HG02678 (cell line): ENCODE measurements around the gene CCDC39.
"Not testable (repeated sequence)": the region's sequence is repeated elsewhere in the genome, so short reads cannot be mapped to it uniquely, and the experiment has no call there.

ENCODE experiments used
- ATAC-seq: cut with Tn5 transposase; IDR thresholded peaks from one replicate; pipeline ENCODE4 v1.9.1; 2021; ENCODE audit warnings: mild to moderate bottlenecking, moderate library complexity; ENCODE audit not compliant: unreplicated experiment

The CCDC39 gene

DNA sequence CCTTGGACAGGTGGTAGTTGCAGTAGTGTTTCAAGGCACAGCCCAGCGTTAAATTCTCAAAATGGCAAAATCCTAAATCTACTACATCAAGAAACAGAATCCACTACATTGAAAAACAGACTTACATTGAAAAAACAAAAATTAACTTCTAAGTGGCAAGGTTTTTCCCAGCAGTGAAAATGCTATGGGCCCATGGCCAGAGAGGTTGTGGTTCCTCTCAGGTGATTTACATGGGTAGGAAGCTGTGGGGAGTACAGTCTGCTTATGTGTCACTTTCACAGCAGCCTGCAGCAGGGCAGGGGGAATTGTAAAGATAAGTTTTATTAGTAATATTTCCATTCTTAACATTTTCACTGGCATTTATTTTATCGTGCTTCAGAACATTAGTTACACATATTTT, 52.4 kb downstream of the CCDC39 start:
- ATAC-seq = peak; percentile 96

DNA sequence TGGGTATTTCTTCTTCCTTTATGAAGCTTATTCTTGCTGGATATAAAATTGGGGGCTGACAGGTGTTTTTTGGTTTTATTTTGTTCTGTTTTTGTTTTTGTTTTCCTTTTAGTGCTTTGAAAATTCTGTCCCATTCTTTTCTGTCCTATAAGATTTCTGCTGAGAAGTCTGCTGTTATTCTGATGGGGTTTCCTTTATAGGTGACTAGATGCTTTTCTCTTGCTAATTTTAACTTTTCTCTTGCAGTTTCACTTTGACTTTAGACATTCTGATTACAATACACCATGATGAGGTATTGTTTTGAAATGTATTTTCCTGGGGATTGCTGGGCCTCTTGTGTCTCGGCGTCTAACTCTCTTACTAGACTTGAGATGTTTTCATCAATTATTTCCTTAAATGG, 54.6 kb downstream of the CCDC39 start:
- ATAC-seq = peak; percentile 42

DNA sequence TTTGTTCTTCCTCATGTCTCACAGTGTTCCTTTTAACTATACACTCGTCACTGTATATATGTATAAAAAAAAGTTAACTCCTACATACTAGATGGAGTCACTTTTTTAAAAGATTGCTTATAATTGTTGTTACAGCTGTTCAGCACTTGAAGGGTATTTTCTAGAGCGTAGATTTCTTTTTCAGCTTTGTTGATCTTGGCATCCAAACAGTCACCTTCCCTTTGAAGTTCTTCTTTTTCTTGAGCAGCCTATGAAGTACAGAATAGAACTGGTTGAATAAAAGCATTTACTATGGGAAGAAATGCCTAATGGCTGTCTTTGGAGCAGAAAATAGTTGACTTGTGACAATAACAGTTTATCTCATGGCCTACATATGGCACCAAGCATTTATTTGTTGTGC, 59.6 kb downstream of the CCDC39 start:
- no peak for ATAC-seq

DNA sequence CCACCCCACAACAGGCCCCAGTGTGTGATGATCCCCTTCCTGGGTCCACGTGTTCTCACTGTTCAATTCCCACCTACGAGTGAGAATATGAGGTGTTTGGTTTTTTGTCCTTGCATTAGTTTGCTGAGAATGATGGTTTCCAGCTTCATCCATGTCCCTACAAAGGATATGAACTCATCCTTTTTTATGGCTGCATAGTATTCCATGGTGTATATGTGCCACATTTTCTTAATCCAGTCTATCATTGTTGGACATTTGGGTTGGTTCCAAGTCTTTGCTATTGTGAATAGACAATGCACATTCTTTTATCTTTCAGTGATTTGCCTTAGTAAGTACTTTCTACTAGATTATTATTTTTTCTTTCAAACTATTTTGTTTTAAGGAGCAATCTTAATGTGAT, 60.7 kb downstream of the CCDC39 start:
- not testable (repeated sequence) for ATAC-seq

DNA sequence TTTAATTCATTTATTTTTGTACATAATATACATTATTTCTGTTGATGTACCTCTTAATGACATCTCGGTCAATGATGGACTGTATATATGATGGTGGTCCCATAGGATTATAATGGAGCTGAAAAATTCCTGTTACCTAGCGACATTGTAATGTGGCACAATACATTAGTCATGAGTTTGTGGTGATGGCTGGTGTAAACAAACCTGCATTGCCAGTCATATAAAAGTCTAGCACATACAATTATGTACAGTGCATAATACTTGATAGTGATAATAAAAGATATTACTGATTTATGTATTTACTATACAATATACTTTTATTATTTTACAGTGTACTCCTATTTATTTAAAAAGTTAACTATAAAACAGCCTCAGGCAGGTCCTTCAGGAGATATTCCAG, 62.2 kb downstream of the CCDC39 start:
- no peak for ATAC-seq

DNA sequence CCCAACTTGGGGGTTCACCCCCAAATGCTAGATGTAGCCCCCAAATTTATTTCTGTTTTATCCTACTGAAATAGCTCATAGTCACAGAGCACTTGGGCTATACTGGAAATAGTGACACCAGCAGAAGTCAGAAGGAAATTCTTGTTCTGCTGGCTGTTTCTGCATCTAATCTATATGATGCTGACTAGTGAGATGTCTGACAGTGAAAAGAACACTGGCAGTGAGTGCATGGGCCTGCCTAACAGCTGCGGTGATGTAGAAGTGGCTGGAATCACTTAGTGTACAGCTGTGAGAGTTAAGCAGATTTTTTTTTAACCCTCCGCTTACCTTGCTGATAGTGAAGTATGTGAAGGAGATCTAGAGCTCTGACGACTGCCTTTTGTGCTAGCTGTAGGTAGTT, 63.3 kb downstream of the CCDC39 start:
- ATAC-seq = no peak

DNA sequence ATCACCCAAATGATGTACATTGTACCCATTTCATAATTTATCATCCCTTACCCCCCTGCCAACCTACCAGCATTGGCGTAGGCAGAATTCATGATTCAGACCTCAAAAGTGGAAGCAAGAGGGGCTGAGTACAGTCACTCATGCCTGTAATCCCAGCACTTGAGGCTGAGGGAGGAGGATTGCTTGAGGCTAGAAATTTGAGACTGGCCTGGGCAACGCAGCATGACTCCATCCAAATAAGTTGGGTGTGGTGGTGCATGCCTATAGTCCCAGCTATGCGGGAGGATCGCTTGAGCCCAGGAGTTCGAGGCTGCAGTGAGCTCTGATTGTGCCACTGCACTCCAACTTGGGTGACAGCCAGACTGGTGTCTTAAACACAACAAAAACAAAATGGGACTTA, 66.9 kb downstream of the CCDC39 start:
- ATAC-seq = no peak

DNA sequence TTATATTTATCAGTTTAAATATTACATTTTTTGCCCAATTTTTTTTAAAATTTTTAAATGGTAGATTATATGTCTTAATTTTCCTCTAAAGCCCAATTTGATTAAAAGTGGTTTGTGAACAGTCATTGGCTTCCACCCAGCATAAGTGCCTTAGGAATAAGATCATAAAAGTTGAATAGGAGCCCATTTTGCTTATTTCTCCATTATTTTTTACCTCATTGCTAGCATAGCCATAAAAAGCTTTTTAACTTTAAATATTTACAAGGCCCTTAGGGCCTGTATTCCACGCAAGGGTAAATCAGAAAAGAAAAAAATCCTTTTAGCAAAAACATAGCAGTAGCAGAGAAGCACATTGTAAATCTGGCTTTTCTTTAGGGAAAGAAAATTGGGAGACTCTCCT, 68.3 kb downstream of the CCDC39 start:
- no peak for ATAC-seq

DNA sequence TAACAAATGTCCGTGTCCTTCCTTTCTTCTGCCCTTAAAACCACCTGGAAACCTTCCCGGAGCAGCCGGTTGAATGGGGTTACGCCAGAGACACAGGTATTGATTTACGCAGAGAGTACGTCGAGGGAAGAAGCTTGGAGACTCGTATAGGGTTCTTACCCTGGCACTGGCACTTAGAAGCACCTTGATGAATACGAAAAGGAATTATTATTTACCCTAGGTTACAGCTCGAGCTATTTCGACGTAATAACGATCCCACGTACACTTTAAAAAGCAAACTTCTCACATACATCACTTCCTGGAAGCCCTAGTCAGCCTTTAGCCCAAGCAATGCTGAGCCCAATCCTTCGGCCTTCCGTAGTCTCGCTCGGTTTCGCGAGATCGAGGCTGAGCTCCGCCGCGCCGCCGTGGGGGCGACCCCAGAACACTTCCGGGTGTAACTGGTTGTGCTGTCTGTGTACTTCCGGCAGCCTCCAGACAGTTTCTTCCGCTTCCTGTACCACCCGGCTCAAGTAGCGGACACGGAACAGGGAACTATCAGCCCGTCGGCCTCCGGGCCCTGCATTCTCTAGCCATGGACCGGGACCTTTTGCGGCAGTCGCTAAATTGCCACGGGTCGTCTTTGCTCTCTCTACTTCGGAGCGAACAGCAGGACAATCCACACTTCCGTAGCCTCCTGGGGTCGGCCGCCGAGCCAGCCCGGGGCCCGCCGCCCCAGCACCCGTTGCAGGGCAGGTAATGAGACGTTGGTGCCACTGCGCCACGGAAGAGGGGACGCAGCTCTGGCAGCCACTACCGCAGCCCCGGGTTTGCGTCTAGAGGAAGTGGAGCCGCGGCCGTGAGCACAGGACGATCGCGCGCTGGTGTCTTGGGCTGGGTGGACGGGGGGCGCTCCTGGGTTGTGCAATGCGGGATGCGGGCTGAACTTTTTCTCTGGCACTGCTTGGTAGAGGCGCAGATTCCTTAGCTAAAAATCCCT, 77.3 kb downstream of the CCDC39 start, which contains the start of gene TTC14:
TTC14 (plus strand) TSS at position 476 of the 979 bp plus-strand sequence; CDS start at position 575, 99 bp downstream.
- peak; percentile 97 for ATAC-seq

DNA sequence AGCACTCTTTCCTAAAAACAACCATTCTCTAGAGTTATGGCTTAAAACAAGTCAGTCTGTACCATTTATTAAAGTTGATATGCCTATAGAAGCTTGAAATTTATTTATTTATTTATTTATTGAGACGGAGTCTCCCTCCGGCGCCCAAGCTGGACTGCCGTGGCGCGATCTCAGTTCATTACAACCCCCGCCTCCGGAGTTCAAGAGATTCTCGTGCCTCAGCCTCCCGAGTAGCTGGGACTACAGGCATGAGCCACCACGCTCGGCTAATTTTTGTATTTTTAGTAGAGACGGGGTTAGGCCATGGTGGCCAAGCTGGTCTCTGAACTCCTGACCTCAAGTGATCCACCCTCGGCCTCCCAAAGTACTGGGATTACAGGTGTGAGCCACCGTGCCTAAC, 78.8 kb downstream of the CCDC39 start:
- no peak for ATAC-seq

DNA sequence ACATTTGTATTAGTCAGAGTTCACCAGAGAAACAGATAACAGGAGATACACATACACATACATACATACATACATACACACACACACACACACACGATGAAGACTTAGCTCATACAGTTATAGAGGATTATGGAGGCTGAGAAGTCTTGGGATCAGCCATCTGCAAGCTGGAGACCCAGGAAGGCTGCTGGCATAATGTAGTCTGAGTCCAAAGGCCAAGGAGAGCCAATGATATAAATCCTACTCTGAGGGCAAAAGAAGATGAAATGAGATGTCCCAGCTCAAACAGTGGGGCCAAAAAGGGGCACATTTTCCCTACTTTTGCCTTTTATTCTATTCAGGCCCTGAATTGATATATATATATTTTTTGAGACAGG, 83.7 kb downstream of the CCDC39 start:
- ATAC-seq = no peak

DNA sequence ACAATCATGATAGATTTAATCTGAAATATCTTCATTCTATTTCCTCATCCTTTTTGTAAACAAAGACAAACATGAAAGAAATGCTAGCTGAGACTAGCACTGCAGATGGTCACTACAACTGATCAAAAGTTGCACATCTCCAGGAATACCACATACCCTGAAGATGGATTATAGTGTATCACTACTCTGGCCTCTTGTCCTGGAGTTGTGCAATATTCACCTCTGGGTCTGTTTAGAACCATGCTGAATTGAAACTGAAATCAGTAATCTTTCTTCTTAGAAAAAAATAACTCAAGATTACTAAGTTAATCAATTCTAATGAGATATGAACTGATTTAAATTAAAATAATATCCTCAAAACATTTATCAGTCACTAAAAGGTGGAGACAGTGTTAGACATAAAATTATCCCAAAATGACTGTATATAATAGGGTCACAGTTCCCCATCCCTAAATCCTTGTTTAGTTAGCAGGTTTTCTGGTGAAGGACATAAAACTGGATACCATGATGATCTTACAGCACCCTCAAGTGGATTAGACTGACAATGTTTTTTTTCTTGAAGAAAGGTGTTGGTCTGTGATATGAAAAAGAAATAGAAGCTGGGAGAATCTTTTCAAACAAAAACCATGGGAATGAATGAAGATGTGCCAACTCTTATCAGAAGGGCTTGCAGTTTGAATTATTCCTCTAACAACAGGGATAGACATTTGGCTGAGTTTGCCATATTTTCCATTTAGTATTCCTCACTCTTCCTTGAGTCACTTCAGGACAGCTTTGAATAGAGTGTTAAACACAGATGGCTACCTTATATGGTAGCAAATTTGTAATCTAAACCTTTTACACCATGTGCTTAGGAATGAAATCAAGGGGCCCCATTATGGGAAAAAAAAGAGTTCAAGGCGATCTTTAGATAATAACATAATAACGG, 84.4 kb downstream of the CCDC39 start:
- peak; percentile 59 for ATAC-seq

DNA sequence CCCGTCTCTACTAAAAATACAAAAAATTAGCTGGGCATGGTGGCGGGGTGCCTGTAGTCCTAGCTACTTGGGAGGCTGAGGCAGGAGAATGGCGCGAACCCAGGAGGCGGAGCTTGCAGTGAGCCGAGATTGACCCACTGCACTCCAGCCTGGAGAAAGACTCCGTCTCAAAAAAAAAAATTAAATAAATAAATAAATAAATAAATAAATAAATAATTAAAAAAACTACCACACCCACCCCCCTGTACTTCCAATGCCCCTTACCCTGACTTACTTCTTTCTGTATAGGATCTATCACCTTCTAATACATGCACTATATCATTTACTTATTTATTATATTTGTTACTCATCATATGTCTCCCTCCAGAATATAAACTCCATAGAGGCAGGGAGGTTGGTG, 85.7 kb downstream of the CCDC39 start:
- ATAC-seq = not testable (repeated sequence)

DNA sequence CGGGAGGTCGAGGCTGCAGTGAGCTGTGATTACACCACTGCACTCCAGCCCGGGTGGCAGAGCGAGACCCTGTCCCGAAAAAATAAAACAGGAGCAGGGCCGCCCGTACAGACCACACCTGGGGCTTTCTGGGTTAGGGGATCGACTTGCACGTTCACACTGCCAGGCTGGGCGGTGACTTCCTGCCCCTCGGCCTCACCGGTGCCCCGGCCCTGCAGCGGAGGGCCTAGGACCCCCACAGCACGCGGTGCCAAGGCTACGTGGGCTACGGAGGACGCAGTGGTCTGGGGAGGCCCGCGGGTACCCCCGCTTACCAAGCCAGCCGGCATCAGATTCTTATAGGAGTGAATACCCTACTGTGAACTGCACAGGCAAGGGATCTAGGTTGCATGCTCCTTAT, 88.9 kb downstream of the CCDC39 start:
- no peak for ATAC-seq

DNA sequence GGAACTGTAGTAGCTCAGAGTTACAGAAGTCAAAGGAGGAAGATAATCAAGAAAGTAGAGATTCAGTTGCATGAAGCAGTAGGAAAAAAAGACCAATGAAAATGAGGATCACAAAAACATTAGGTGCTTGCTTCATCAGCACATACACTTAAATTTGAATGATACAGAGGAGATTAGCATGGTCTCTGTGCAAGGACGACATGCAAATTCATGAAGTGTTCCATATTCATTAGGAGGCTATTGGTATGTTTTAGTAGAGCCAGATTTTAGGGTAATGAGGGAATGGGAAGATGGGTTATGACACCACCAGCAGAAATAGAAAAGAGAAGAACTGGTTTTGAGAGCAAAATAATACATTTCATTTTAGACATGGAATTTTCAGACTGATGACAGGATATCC, 98.4 kb downstream of the CCDC39 start:
- ATAC-seq = no peak

DNA sequence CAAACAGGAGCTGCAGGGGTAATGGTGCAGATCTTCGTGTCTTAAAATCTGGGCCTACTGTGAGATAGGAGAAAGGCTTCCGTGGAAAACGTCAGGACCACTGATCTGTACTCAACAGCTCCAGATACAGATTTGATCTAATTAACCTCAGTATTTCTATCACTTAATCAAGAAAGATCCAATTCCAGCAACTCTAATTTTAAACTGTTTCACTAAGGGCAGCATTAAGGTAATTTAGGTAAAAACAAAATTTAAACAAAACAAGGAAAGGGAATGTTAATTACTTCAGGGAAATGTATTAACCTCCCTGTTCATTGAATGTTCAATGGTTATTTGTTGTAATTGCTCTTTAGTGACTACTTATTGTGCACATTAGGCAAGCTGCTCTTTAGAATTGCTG, 103.7 kb downstream of the CCDC39 start:
- no peak for ATAC-seq

DNA sequence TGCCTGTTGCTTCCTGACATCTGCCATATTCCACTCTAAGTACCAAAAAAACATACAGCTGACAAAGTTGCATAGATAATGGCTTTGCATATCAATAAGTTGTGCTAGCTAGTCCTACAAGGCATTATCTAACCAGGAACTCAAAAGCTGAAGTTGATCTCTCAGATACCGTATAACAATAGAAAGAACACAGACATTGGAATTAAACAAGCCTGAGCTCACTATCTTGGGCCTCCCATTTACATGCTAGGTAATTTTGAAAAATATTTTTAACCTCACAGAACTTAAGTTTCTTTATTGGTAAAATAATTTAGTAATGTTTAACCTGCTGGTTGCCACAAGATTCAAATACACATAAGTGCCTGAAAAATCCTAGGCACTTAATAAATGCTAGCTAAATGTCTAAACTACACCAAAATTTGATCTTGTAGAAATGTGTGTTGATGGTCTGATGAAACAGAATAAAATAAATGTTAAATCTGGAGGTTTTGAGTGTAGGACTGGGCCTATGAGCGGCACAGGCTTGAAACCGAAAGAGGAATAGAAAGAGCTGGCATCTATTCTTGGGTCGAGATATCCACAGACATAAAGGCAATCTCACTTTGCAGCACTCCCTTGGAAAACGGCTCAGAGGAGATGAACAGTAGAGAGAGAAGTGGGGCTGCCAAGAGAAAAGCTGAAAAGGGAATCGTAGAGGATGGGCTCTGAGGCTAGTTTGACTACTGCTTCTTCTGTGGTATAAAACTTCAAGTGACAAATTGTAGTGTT, 107.3 kb downstream of the CCDC39 start:
- ATAC-seq = peak; percentile 85

DNA sequence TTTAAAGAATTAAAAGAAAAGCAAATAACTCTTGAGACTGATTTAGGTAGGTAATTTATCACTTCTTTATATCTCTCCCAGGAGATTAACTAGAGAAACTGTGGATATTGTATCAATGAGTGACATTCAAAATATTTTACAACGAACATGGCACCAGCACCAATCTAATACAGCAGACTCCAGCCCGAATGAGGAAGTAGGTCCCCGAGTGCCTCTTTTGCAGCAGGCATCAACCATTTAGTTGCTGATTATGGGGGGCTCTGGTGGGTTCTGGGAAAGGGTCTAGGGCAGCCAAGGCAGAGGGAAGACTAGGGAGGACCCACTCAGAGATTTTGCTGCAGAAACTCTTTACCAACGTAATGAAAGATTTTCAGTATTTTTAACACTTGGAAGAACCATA, 109.1 kb downstream of the CCDC39 start:
- ATAC-seq = no peak

DNA sequence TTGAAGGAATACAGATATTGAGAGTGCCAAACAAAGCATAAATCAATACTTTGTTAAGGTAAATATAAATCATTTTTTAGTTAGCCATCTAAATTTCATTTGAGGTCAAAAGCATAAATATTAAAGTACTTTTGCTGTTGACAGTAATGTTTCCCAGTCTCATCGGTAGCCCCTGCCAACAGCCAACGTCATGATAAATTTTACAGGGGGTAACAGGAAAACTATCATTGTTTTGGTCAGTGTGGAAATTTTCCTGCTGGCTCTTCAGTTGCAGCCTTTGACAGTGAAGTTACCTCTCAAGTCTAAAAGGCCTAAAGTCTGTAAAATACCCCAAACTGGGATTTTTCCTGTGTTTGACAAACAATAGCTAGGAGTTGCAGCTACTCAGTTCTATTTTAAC, 114.6 kb downstream of the CCDC39 start:
- no peak for ATAC-seq
